GM12878 (cell line): Measurements from ENCODE around the gene CFAP53. TPM values are rescaled to one million over a fixed set of nuclear protein-coding genes. Genes with fewer than 3 reads are reported as not detected.
A peak's percentile ranks its signal among the peaks of the same experiment; 100 is the strongest.

ENCODE experiments used
- ATF3 ChIP-seq: IDR thresholded peaks from 2 replicates; pipeline ENCODE4 v1.6.1; 2011; ENCODE audit warnings: low read depth, mild to moderate bottlenecking, low read length, moderate library complexity, borderline replicate concordance; ENCODE audit errors: extremely low read depth
- BCL3 ChIP-seq: IDR thresholded peaks from 2 replicates; pipeline ENCODE4 v1.6.1; 2011; ENCODE audit warnings: borderline replicate concordance, low read depth, mild to moderate bottlenecking, moderate library complexity, low read length; ENCODE audit not compliant: insufficient read depth, poor library complexity, severe bottlenecking
- CEBPB ChIP-seq, 2 experiments: fragments of 150-350 bp in 1 of 2; IDR thresholded peaks; 2 replicates each; pipeline ENCODE4 v1.6.1; 2012 to 2014; ENCODE audit warnings: low read depth in 2 of 2, low read length in 2 of 2, borderline replicate concordance in 1 of 2, inconsistent platforms in 1 of 2
- CHD1 ChIP-seq: IDR thresholded peaks from 2 replicates; pipeline ENCODE4 v1.6.1; 2012; ENCODE audit warnings: low read depth, low read length, improper control_type of control experiment
- CREB1 ChIP-seq: IDR thresholded peaks from 2 replicates; pipeline ENCODE4 v1.6.1; 2012; ENCODE audit warnings: low read depth, mild to moderate bottlenecking, inconsistent platforms
- CTCF ChIP-seq, 3 experiments: IDR thresholded peaks in 2 of 3; conservative IDR thresholded peaks in 1 of 3; 2 replicates each; pipeline ENCODE4 v1.5.1; 2011; ENCODE audit warnings: low read depth in 3 of 3, low read length in 3 of 3, mild to moderate bottlenecking in 3 of 3, control low read depth in 2 of 3, moderate library complexity in 2 of 3, inconsistent platforms in 1 of 3, mixed read lengths in 1 of 3; ENCODE audit not compliant: control insufficient read depth in 2 of 3, insufficient read depth in 1 of 3; ENCODE audit errors: extremely low read depth in 1 of 3
- EED ChIP-seq: sonication (generic); IDR thresholded peaks from 2 replicates; pipeline ENCODE4 v1.6.1; 2016; ENCODE audit warnings: antibody characterized with exemption, low read depth
- EGR1 ChIP-seq, 2 experiments: IDR thresholded peaks; 1 replicate in 1 of 2; 2 replicates in 1 of 2; pipeline ENCODE4 v1.6.1; 2011 to 2012; ENCODE audit warnings: low read depth in 2 of 2, low read length in 2 of 2, borderline replicate concordance in 1 of 2, mild to moderate bottlenecking in 1 of 2, moderate library complexity in 1 of 2
- FOS ChIP-seq: IDR thresholded peaks from 3 replicates; pipeline ENCODE4 v1.6.1; 2011; ENCODE audit warnings: borderline replicate concordance; ENCODE audit not compliant: insufficient read length; ENCODE audit errors: extremely low read depth
- HDAC2 ChIP-seq: fragments of 200-600 bp; sonication (generic); IDR thresholded peaks from 2 replicates; pipeline ENCODE4 v1.6.1; 2017
- HDGF ChIP-seq: fragments of 450-650 bp; IDR thresholded peaks from 2 replicates; pipeline ENCODE4 v1.6.1; 2016; ENCODE audit warnings: antibody characterized with exemption
- HSF1 ChIP-seq: fragments of 150-350 bp; IDR thresholded peaks from 2 replicates; pipeline ENCODE4 v1.6.1; 2014; ENCODE audit warnings: mild to moderate bottlenecking, low read depth, low read length
- MEF2B ChIP-seq: fragments of 450-650 bp; IDR thresholded peaks from 2 replicates; pipeline ENCODE4 v1.6.1; 2018; ENCODE audit warnings: mild to moderate bottlenecking, moderate library complexity; ENCODE audit not compliant: partially characterized antibody, poor library complexity, severe bottlenecking
- NBN ChIP-seq: fragments of 450-650 bp; IDR thresholded peaks from 2 replicates; pipeline ENCODE4 v1.6.1; 2016
- NFXL1 ChIP-seq: fragments of 450-650 bp; IDR thresholded peaks from 2 replicates; pipeline ENCODE4 v1.6.1; 2017; ENCODE audit warnings: antibody characterized with exemption, mild to moderate bottlenecking, borderline replicate concordance
- NFYA ChIP-seq: IDR thresholded peaks from 2 replicates; pipeline ENCODE4 v1.6.1; 2011; ENCODE audit warnings: low read depth, mild to moderate bottlenecking, low read length, improper control_type of control experiment, borderline replicate concordance
- NR2C2 ChIP-seq: IDR thresholded peaks from 2 replicates; pipeline ENCODE4 v1.6.1; 2011; ENCODE audit warnings: borderline replicate concordance, low read depth; ENCODE audit not compliant: control insufficient read depth, insufficient read length
- PML ChIP-seq: IDR thresholded peaks from 2 replicates; pipeline ENCODE4 v1.6.1; 2012; ENCODE audit warnings: low read length, inconsistent platforms
- POLR2AphosphoS2 ChIP-seq: IDR thresholded peaks from 2 replicates; pipeline ENCODE4 v1.6.1; 2011; ENCODE audit warnings: low read depth, mild to moderate bottlenecking, low read length, improper control_type of control experiment, moderate library complexity
- RB1 ChIP-seq: fragments of 450-650 bp; formaldehyde crosslinking; IDR thresholded peaks from 2 replicates; pipeline ENCODE4 v1.6.1; 2017; ENCODE audit warnings: mild to moderate bottlenecking, borderline replicate concordance
- RFX5 ChIP-seq: IDR thresholded peaks from 2 replicates; pipeline ENCODE4 v1.6.1; 2011; ENCODE audit warnings: low read depth, low read length, improper control_type of control experiment
- RUNX3 ChIP-seq: IDR thresholded peaks from 2 replicates; pipeline ENCODE4 v1.6.1; 2012; ENCODE audit warnings: low read length, inconsistent platforms
- SP1 ChIP-seq: IDR thresholded peaks from one replicate; pipeline ENCODE4 v1.6.1; 2011; ENCODE audit warnings: low read depth, low read length
- TBL1XR1 ChIP-seq: IDR thresholded peaks from 2 replicates; pipeline ENCODE4 v1.6.1; 2012; ENCODE audit warnings: low read depth, low read length, improper control_type of control experiment
- TCF3 ChIP-seq: IDR thresholded peaks from 2 replicates; pipeline ENCODE4 v1.6.1; 2012; ENCODE audit warnings: low read depth, mild to moderate bottlenecking, low read length, borderline replicate concordance; ENCODE audit not compliant: insufficient read depth
- ZNF217 ChIP-seq: fragments of 450-650 bp; IDR thresholded peaks from 2 replicates; pipeline ENCODE4 v1.6.1; 2017; ENCODE audit warnings: antibody characterized with exemption, mild to moderate bottlenecking
- polyA plus RNA-seq, 11 experiments: library from polyadenylated mRNA; depleted of rRNA in 4 of 11; unstranded in 6 of 11; stranded (reverse) in 5 of 11; fragments of >200 nt; fragmentation: Nextera tagmentation in 4 of 11; fragmentation: Illumina TruSeq in 1 of 11; extraction: Ambion mirVana in 4 of 11; extraction: Trizol in 1 of 11; gene quantifications; 1 replicate in 1 of 11; 2 replicates in 10 of 11; pipeline versions ENCODE4 v1.2.1 to v1.2.3, GENCODE V29; 2011 to 2016; ENCODE audit warnings: inconsistent platforms in 2 of 11, missing spikeins in 2 of 11, low read depth in 1 of 11
- total RNA-seq, 4 experiments: library from RNA; depleted of rRNA in 3 of 4; stranded (reverse); fragments of >200 nt in 3 of 4; fragmentation: Illumina TruSeq in 1 of 4; extraction: Trizol in 1 of 4; gene quantifications; 2 replicates each; pipeline versions ENCODE4 v1.2.1 to v1.2.3, GENCODE V29; 2013 to 2021

CFAP53 gene
- total and polyA plus RNA-seq, 10 of the 15 experiments (the other 5 are each of a cell fraction or from before 2014, with no cell fraction given): 0.05 to 0.31 (median 0.12) TPM; not detected in 1

GRCh38 chr18:50281295-50281971 is 15.1 kb upstream of the CFAP53 start, which contains the start of gene MBD1 (continued):
- TF ChIP-seq NR2C2 (no peak), ATF3 (no peak), CTCF (IDR thresholded peaks at IDR 0.05 in 2 of 3, conservative IDR thresholded peaks at IDR 0.05 in 1 of 3; ENCODE audit: control insufficient read depth in 2 of 3, extremely low read depth in 1 of 3, insufficient read depth in 1 of 3, low read depth in 3 of 3, low read length in 3 of 3) (peak in 2 of 3 experiments; percentile 17 to 26; a peak in 1 of 6 replicates), POLR2AphosphoS2 (peak; percentile 40), NFYA (no peak), EGR1 (IDR thresholded peaks at IDR 0.05; ENCODE audit: borderline replicate concordance in 1 of 2, low read depth in 2 of 2, low read length in 2 of 2) (peak in 1 of 2 experiments; percentile 78; a peak in 2 of 3 replicates), EED (no peak), NBN (peak; percentile 87), HDGF (peak; percentile 85), HDAC2 (no peak), FOS (no peak), CEBPB (IDR thresholded peaks at IDR 0.05; ENCODE audit: borderline replicate concordance in 1 of 2, low read depth in 2 of 2, low read length in 2 of 2) (no peak), BCL3 (peak; percentile 56), CHD1 (no peak), HSF1 (no peak), SP1 (no peak), RB1 (no peak; the same call in 1 of the 2 replicates), TBL1XR1 (no peak), NFXL1 (peak; percentile 100), CREB1 (no peak), PML (no peak), RFX5 (no peak), RUNX3 (no peak), ZNF217 (no peak), MEF2B (peak; percentile 38), TCF3 (0 out of 2 replicates have a peak, but pooled peaks have one; percentile 10)
